Peyer's patch (tissue), 4 donors: ENCODE measurements around the gene NLRP11.
"Not testable (repeated sequence)": the region's sequence is repeated elsewhere in the genome, so short reads cannot be mapped to it uniquely, and the experiment has no call there.

Experiments used
- POLR2A ChIP-seq, 2 donors: fragments of 450-650 bp; IDR thresholded peaks; one replicate each; pipeline ENCODE4 v1.5.1; 2017; ENCODE audit warnings: antibody characterized with exemption in 2 of 2, mild to moderate bottlenecking in 2 of 2, moderate library complexity in 2 of 2
- TF ChIP-seq, protein P1 (sequence below), 6 experiments: fragments of 450-650 bp in 4 of 6; fragments of 200-600 bp in 2 of 6; sonication (generic) in 1 of 6; IDR thresholded peaks; one replicate each; pipeline ENCODE4 v1.5.1; 2017 to 2019; ENCODE audit warnings: antibody characterized with exemption in 6 of 6, mild to moderate bottlenecking in 3 of 6, moderate library complexity in 1 of 6

DNA sequence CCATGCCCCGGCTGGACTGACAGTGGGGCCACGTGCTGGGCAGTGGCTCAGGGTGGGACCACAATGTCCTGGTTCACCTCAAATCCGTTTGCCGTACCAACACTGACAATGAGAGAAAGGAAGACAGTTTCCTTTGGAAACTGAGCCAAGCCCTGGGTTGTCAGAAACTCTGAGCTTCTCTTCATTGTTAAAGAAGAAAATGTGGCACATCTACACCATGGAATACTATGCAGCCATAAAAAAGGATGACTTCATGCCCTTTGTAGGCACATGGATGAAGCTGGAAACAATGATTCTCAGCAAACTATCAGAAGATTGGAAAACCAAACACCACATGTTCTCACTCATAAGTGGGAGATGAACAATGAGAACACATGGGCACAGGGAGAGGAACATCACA, 75.0 kb downstream of the NLRP11 start:
- TF ChIP-seq, protein P1, sequence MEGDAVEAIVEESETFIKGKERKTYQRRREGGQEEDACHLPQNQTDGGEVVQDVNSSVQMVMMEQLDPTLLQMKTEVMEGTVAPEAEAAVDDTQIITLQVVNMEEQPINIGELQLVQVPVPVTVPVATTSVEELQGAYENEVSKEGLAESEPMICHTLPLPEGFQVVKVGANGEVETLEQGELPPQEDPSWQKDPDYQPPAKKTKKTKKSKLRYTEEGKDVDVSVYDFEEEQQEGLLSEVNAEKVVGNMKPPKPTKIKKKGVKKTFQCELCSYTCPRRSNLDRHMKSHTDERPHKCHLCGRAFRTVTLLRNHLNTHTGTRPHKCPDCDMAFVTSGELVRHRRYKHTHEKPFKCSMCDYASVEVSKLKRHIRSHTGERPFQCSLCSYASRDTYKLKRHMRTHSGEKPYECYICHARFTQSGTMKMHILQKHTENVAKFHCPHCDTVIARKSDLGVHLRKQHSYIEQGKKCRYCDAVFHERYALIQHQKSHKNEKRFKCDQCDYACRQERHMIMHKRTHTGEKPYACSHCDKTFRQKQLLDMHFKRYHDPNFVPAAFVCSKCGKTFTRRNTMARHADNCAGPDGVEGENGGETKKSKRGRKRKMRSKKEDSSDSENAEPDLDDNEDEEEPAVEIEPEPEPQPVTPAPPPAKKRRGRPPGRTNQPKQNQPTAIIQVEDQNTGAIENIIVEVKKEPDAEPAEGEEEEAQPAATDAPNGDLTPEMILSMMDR (IDR thresholded peaks at IDR 0.05): not testable (repeated sequence)
- not testable (repeated sequence) for TF ChIP-seq POLR2A (IDR thresholded peaks at IDR 0.05)
